Neural progenitor cell (in vitro differentiated cells): ENCODE measurements around the gene TBCK. TPM values are rescaled to one million over a fixed set of nuclear protein-coding genes. Genes with fewer than 3 reads are reported as not detected.
A peak's percentile ranks its signal among the peaks of the same experiment; 100 is the strongest.

Source experiments
- DNase-seq: peaks from one replicate; pipeline ENCODE4 v3.0.0-alpha.2; 2016; ENCODE audit warnings: low spot score
- H2AFZ ChIP-seq: fragments of 200-600 bp; sonication (generic); replicated peaks from 2 replicates; pipeline ENCODE4 v1.6.1; 2016; ENCODE audit warnings: antibody characterized with exemption
- H3F3A ChIP-seq: fragments of 200-600 bp; sonication (generic); 2 replicates; pipeline ENCODE4 v1.6.1; 2016; ENCODE audit warnings: antibody characterized with exemption, low read depth
- H3K27ac ChIP-seq: fragments of 200-600 bp; sonication (generic); 2 replicates; pipeline ENCODE4 v1.5.1; 2016; ENCODE audit warnings: mild to moderate bottlenecking
- H3K27me3 ChIP-seq: fragments of 200-600 bp; sonication (generic); 2 replicates; pipeline ENCODE4 v1.6.1; 2016; ENCODE audit warnings: mild to moderate bottlenecking, moderate library complexity
- H3K36me3 ChIP-seq: fragments of 200-600 bp; sonication (generic); 2 replicates; pipeline ENCODE4 v1.5.1; 2016
- H3K4me1 ChIP-seq: fragments of 200-600 bp; sonication (generic); 2 replicates; pipeline ENCODE4 v1.6.1; 2016; ENCODE audit warnings: mixed run types
- H3K4me2 ChIP-seq: fragments of 200-600 bp; sonication (generic); 2 replicates; pipeline ENCODE4 v1.6.1; 2016
- H3K4me3 ChIP-seq: fragments of 200-600 bp; sonication (generic); 2 replicates; pipeline ENCODE4 v1.5.1; 2016
- H3K79me2 ChIP-seq: fragments of 200-600 bp; sonication (generic); 2 replicates; pipeline ENCODE4 v1.6.1; 2016; ENCODE audit warnings: low read depth
- H3K9ac ChIP-seq: fragments of 200-600 bp; sonication (generic); 2 replicates; pipeline ENCODE4 v1.6.1; 2016
- H3K9me3 ChIP-seq: fragments of 200-600 bp; sonication (generic); 2 replicates; pipeline ENCODE4 v1.5.1; 2016; ENCODE audit warnings: low read depth
- H4K20me1 ChIP-seq: fragments of 200-600 bp; sonication (generic); 2 replicates; pipeline ENCODE4 v1.6.1; 2016; ENCODE audit warnings: low read depth
- H3K27ac Mint-ChIP-seq: 3 replicates; pipeline ENCODE4 v1.8.0; 2021; ENCODE audit warnings: mixed read lengths
- H3K27me3 Mint-ChIP-seq: 2 replicates; pipeline ENCODE4 v1.8.0; 2022; ENCODE audit warnings: low read depth, mild to moderate bottlenecking, inconsistent platforms, moderate library complexity, mixed read lengths; ENCODE audit not compliant: insufficient read depth
- H3K36me3 Mint-ChIP-seq: 3 replicates; pipeline ENCODE4 v1.8.0; 2021; ENCODE audit warnings: mixed read lengths
- H3K4me1 Mint-ChIP-seq: 3 replicates; pipeline ENCODE4 v1.8.0; 2021; ENCODE audit warnings: mixed read lengths
- H3K4me3 Mint-ChIP-seq: 3 replicates; pipeline ENCODE4 v1.8.0; 2021; ENCODE audit warnings: mild to moderate bottlenecking, moderate library complexity, mixed read lengths
- H3K9me3 Mint-ChIP-seq: 3 replicates; pipeline ENCODE4 v1.8.0; 2020; ENCODE audit warnings: mixed read lengths
- CTCF ChIP-seq: fragments of 200-600 bp; sonication (generic); IDR thresholded peaks from 2 replicates; pipeline ENCODE4 v1.5.1; 2017; ENCODE audit warnings: antibody characterized with exemption, mild to moderate bottlenecking
- EZH2 ChIP-seq: fragments of 200-600 bp; sonication (generic); IDR thresholded peaks from 2 replicates; pipeline ENCODE4 v1.6.1; 2017; ENCODE audit warnings: antibody characterized with exemption, mild to moderate bottlenecking, moderate library complexity
- EZH2phosphoT487 ChIP-seq: fragments of 200-600 bp; sonication (generic); IDR thresholded peaks from 2 replicates; pipeline ENCODE4 v1.6.1; 2017; ENCODE audit warnings: antibody characterized with exemption
- total RNA-seq: library from RNA; depleted of rRNA; stranded (reverse); fragments of >200 nt; gene quantifications from 2 replicates; pipeline ENCODE4 v1.2.3, GENCODE V29; 2015; ENCODE audit warnings: low replicate concordance

Gene TBCK
- total RNA-seq, 1 donor from 2014 or later = 69.8 TPM

GRCh38 chr4:106334741-106335470, 18.9 kb upstream of the TBCK start:
- TF ChIP-seq CTCF (no peak), EZH2phosphoT487 (no peak), EZH2 (no peak)
- Histone ChIP-seq H3K4me2 (no peak overlapping the region), H4K20me1 (no peaks in the 10 kb centered on the region), H3F3A (no peaks in the 10 kb centered on the region), H3K27me3 (no peaks in the 10 kb centered on the region), H3K4me1 (no peaks in the 10 kb centered on the region), H3K9ac (no peak overlapping the region), H3K4me3 (no peak overlapping the region), H2AFZ (no peak overlapping the region), H3K36me3 (peaks cover 14% of the 10 kb centered on the region), H3K27ac (no peak overlapping the region), H3K9me3 (no peaks in the 10 kb centered on the region), H3K79me2 (no peaks in the 10 kb centered on the region)
- DNase-seq = no peak
- Mint-ChIP-seq H3K27ac (no peak overlapping the region), H3K4me3 (no peak overlapping the region), H3K4me1 (no peaks in the 10 kb centered on the region), H3K36me3 (peaks cover 25% of the 10 kb centered on the region), H3K9me3 (no peaks in the 10 kb centered on the region), H3K27me3 (no peaks in the 10 kb centered on the region)

GRCh38 chr4:106333186-106333585, 17.2 kb upstream of the TBCK start:
- Mint-ChIP-seq H3K4me3 (no peak overlapping the region), H3K27ac (no peak overlapping the region), H3K36me3 (peaks cover 14% of the 10 kb centered on the region), H3K27me3 (no peaks in the 10 kb centered on the region), H3K4me1 (no peaks in the 10 kb centered on the region), H3K9me3 (no peaks in the 10 kb centered on the region)
- H2AFZ ChIP-seq = no peak overlapping the region
- H3K4me2 ChIP-seq = no peak overlapping the region
- H3K4me3 ChIP-seq = no peak overlapping the region
- H3F3A ChIP-seq = peaks cover 7% of the 10 kb centered on the region
- no peak for DNase-seq
- H3K27me3 ChIP-seq = no peaks in the 10 kb centered on the region
- H3K27ac ChIP-seq = no peak overlapping the region
- TF ChIP-seq EZH2 (no peak), CTCF (no peak), EZH2phosphoT487 (no peak)
- no peaks in the 10 kb centered on the region for H4K20me1 ChIP-seq
- no peaks in the 10 kb centered on the region for H3K4me1 ChIP-seq
- H3K9ac ChIP-seq = no peak overlapping the region
- no peaks in the 10 kb centered on the region for H3K79me2 ChIP-seq
- H3K36me3 ChIP-seq = peaks cover 14% of the 10 kb centered on the region
- H3K9me3 ChIP-seq = no peaks in the 10 kb centered on the region

- TF ChIP-seq CTCF = peak; percentile 69
- TF ChIP-seq EZH2 = no peak
- peaks cover 11% of the 10 kb centered on the region for H3F3A ChIP-seq
These were observed 13.1 kb upstream of the TBCK start for GRCh38 chr4:106329041-106329618.

More at GRCh38 chr4:106329041-106329618, 13.1 kb upstream of the TBCK start:
- no peak overlapping the region for H3K4me3 Mint-ChIP-seq
- no peak overlapping the region for H3K27ac Mint-ChIP-seq
- Histone ChIP-seq H3K4me2 (no peak overlapping the region), H3K4me1 (no peaks in the 10 kb centered on the region), H3K36me3 (peaks cover 4% of the 10 kb centered on the region), H3K27me3 (no peaks in the 10 kb centered on the region), H3K4me3 (no peak overlapping the region), H2AFZ (no peak overlapping the region), H3K9ac (no peak overlapping the region), H3K27ac (no peak overlapping the region), H3K79me2 (peaks cover under 1% of the 10 kb centered on the region), H4K20me1 (no peaks in the 10 kb centered on the region), H3K9me3 (no peaks in the 10 kb centered on the region)
- H3K27me3 Mint-ChIP-seq = no peaks in the 10 kb centered on the region
- DNase-seq = peak; percentile 26
- no peaks in the 10 kb centered on the region for H3K4me1 Mint-ChIP-seq
- no peaks in the 10 kb centered on the region for H3K9me3 Mint-ChIP-seq
- H3K36me3 Mint-ChIP-seq = peaks cover 5% of the 10 kb centered on the region
